Aorta (tissue), 5 donors: ENCODE measurements around the gene APMAP. TPM values are rescaled to one million over a fixed set of nuclear protein-coding genes. Genes with fewer than 3 reads are reported as not detected.

ENCODE experiments used
- ATAC-seq: fragments of 200-7000 bp; cut with Tn5 transposase; one replicate; pipeline ENCODE4 v1.9.1; 2022; ENCODE audit warnings: moderate library complexity; ENCODE audit not compliant: low FRiP score
- DNase-seq, 2 donors: peaks; one replicate each; pipeline ENCODE4 v3.0.0-alpha.2; 2020
- H3K27ac ChIP-seq, 2 donors: one replicate each; pipeline ENCODE4 v1.5.1; 2013; ENCODE audit warnings: low read length in 2 of 2, mild to moderate bottlenecking in 2 of 2, moderate library complexity in 2 of 2, control low read depth in 1 of 2, inconsistent platforms in 1 of 2, low read depth in 1 of 2
- H3K27me3 ChIP-seq, 2 donors: one replicate each; pipeline ENCODE4 v1.6.1; 2013; ENCODE audit warnings: control low read depth in 1 of 2, low read length in 1 of 2, mild to moderate bottlenecking in 1 of 2, moderate library complexity in 1 of 2; ENCODE audit not compliant: insufficient read depth in 2 of 2, control insufficient read depth in 1 of 2
- H3K36me3 ChIP-seq, 2 donors: one replicate each; pipeline ENCODE4 v1.6.1; 2013; ENCODE audit warnings: control low read depth in 1 of 2, low read length in 1 of 2, mild to moderate bottlenecking in 1 of 2; ENCODE audit not compliant: insufficient read depth in 2 of 2, control insufficient read depth in 1 of 2
- H3K4me1 ChIP-seq, 2 donors: one replicate each; pipeline ENCODE4 v1.6.1; 2013; ENCODE audit warnings: low read length in 2 of 2, control low read depth in 1 of 2, mild to moderate bottlenecking in 1 of 2, moderate library complexity in 1 of 2; ENCODE audit not compliant: insufficient read depth in 2 of 2, control insufficient read depth in 1 of 2
- H3K4me3 ChIP-seq, 2 donors: one replicate each; pipeline ENCODE4 v1.5.1; 2013; ENCODE audit warnings: low read length in 2 of 2, control low read depth in 1 of 2, mild to moderate bottlenecking in 1 of 2
- H3K9me3 ChIP-seq: one replicate; pipeline ENCODE4 v1.6.1; 2013; ENCODE audit warnings: mild to moderate bottlenecking, low read length; ENCODE audit not compliant: control insufficient read depth
- WGBS, 2 donors: extraction: QIAGEN DNeasy Blood & Tissue Kit; methylation state at CpG; one replicate each; pipeline ENCODE4 v1.1.7; 2013; 5-methylcytosine and 5-hydroxymethylcytosine counted together
- intact Hi-C, 2 donors: fragments of 100-400 bp; cut with DNase I; formaldehyde crosslinking; loops; one replicate each; pipeline versions ENCODE4 v1.14.2 to v1.15.0; 2022
- polyA plus RNA-seq, 2 donors: library from polyadenylated mRNA; stranded (reverse); fragments of 200-250 nt; gene quantifications; one replicate each; pipeline ENCODE4 v1.2.3, GENCODE V29; 2013
- total RNA-seq, 2 donors: library from RNA; stranded (reverse); fragmentation: NEBNext Ultra II Directional; extraction: Animal tissue kit (Norgen Biotek cat#: 25700); gene quantifications; one replicate each; pipeline ENCODE4 v1.2.1, GENCODE V29; 2021
- donor health status: healthy with polysubstance abuse.
- donor health status: Bipolar disorder and iron deficiency.
- donor health status: DM: no; HTN: no; CAD: no.
- donor health status: DM: no; HTN: no; CAD: no.
- donor health status: DM: yes; HTN: yes; CAD: no.

The APMAP gene
- total and polyA plus RNA-seq, 4 donors: 23.4 to 54.1 (median 40.8) TPM

DNA sequence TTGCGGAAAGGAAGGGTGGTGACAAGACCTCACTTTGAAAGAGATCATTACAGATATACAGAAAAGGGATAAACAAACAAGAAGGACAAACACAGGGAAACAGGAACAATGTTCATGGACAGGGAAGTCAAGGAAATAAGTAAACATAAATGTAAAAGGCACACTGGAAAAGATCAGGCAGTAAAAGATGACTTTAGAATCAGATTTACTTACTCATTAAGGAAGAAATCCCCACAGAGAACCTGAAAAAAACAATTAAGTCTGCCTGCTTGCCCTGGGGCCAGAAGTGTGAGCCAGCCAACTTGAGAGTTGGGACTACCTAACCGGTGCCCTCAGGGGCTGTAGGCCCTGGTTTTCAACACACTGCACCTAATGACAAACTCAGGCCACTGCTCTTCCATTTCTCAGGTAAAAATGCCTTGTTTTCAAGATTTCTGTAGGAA is 1.7 kb downstream of the APMAP start:
- Histone ChIP-seq H3K4me1 (no peaks in the 10 kb centered on the region), H3K27ac (no peak overlapping the region), H3K4me3 (no peak overlapping the region), H3K36me3 (no peaks in the 10 kb centered on the region), H3K27me3 (no peaks in the 10 kb centered on the region), H3K9me3 (no peaks in the 10 kb centered on the region)
- ATAC-seq: no peak
- no peak for DNase-seq
- 95 to 99% methylated on average over 2 of the region's 2 CpGs for whole genome bisulfite sequencing, 2 donors
- intact Hi-C loops: loop anchor here (5.0 to 10.0 kb wide), 4 partner anchors 206 to 406 kb away; partner anchors contain the start of gene ENTPD6 (in 2 of the 2)

DNA sequence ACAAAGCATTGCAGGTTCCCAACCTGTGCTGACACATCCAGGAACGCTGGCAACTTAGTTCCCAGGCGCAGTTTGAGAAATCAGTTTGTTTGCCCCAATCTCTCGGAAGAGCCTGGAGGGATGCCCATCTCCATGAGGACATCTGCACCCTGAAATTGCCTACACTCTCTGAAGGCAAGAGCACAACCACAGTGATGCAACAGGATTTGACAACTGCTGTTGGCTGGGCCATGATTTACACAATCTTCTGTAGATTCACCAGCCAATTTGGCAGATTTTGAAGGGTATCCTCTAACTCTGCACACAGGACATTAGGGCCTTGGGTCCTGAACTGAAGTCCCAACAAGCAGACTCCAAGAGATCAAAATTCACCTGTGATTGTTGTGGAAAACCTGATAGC is 3.4 kb downstream of the APMAP start:
- Histone ChIP-seq H3K9me3 (no peaks in the 10 kb centered on the region), H3K4me3 (no peak overlapping the region), H3K27ac (no peak overlapping the region), H3K4me1 (no peaks in the 10 kb centered on the region), H3K27me3 (no peaks in the 10 kb centered on the region), H3K36me3 (no peaks in the 10 kb centered on the region)
- intact Hi-C loops: no loop called here
- ATAC-seq (no peak), DNase-seq (no peak)
- 89 to 92% methylated on average over 3 of the region's 3 CpGs for WGBS, 2 donors

DNA sequence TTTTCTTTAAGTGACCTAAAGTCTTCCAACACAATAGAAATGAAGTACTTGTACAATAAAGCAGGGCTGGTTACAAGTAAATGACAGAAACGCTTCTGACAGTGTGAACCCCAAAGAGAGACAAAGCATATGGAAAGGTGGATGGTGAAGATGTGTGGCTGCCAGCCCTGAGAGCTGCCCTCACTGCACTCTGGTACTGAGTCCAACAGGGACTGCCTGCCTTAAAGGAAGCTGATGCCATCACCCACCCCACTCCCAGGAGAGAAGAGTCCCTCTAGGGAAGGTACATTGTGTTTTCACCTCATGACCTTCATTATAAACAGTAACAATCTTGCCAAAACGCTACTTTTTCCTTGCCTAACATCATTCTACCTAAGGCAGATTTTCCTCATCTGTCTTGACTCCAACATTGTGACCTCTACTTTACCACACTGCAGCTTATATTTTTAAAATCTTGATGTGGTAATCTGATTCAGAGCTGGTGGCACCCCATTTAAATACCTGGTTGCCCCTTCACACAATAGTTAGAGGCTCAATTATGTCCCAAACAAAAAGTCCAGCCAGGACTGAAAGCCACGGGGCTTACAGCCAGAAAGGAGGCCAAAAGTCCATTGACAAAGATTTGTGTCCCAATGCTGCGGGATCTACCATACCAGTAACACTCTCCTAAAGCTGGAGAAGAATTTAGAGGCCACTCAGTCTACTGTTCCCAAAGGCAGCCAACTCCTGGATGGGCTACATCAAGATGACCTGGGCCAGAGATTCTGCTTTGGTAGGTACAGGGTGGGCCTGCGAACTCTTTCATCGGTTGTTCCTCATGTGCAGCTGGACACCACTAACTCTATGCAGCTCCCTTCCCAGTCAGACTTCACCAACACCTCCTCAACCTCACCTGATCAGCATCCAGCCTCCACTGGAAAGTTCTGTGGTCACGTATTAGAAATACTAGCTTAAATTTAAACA is 4.4 kb downstream of the APMAP start:
- DNase-seq (no peak), ATAC-seq (no peak)
- H3K9me3 ChIP-seq: no peaks in the 10 kb centered on the region
- H3K4me1 ChIP-seq: no peaks in the 10 kb centered on the region
- no peaks in the 10 kb centered on the region for H3K36me3 ChIP-seq
- WGBS, 2 donors: 91 to 92% methylated on average over 7 of the region's 7 CpGs
- intact Hi-C loops: no loop called here
- no peak overlapping the region for H3K27ac ChIP-seq
- no peaks in the 10 kb centered on the region for H3K27me3 ChIP-seq
- no peak overlapping the region for H3K4me3 ChIP-seq

DNA sequence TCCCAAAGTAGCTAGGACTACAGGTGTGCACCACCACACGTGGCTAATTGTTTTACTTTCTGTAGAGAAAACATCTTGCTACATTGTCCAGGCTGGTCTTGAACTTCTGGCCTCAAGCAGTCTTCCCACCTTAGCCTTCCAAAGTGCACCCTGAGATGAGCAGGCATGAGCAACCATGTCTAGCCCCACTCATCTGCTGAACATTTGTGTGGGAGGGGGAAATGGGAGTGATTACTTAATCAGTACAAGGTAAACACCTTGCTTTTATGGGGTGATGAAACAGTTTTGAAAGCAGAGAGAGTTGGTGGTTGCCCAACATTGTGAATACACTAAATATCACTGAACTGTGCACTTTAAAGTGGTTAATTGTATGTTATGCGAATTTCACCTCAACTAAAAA is 5.3 kb downstream of the APMAP start:
- 90% methylated on average over 2 of the region's 2 CpGs for WGBS, 2 donors
- Histone ChIP-seq H3K4me1 (no peaks in the 10 kb centered on the region), H3K27ac (no peak overlapping the region), H3K27me3 (no peaks in the 10 kb centered on the region), H3K9me3 (no peaks in the 10 kb centered on the region), H3K4me3 (no peak overlapping the region), H3K36me3 (no peaks in the 10 kb centered on the region)
- DNase-seq: no peak
- no peak for ATAC-seq
- intact Hi-C loops: no loop called here

DNA sequence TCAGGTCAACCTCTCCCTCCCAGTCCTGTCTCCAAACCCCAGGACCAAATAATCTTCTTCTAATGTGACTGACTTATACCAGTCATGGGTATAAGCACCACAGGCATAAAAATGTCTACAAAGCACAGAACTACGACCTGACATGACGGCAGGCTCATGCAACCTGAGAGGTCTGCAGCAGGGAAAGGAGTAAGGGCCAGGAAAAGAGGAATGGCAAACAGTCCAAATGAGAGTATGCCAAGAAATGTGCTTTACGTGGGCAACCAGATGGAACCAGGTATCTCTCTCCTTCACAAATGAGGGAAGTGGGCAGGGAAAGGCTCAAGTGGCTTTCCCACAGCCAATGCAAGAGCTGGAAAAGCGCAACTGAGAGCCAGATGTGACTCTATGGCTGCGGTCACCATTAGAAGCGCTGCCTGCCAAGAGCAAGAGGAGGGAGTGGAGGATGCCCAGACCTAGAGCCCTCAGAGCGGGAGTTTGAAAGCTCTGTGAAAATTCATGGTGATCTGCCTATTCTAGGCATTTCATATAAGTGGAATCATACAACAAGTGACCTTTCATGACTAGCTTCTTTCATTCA is 6.0 kb downstream of the APMAP start:
- Histone ChIP-seq H3K36me3 (no peaks in the 10 kb centered on the region), H3K4me1 (no peaks in the 10 kb centered on the region), H3K27ac (no peak overlapping the region), H3K9me3 (no peaks in the 10 kb centered on the region), H3K4me3 (no peak overlapping the region), H3K27me3 (no peaks in the 10 kb centered on the region)
- DNase-seq: no peak
- WGBS, 2 donors: 91 to 95% methylated on average over 7 of the region's 7 CpGs
- intact Hi-C loops: no loop called here
- ATAC-seq: no peak

DNA sequence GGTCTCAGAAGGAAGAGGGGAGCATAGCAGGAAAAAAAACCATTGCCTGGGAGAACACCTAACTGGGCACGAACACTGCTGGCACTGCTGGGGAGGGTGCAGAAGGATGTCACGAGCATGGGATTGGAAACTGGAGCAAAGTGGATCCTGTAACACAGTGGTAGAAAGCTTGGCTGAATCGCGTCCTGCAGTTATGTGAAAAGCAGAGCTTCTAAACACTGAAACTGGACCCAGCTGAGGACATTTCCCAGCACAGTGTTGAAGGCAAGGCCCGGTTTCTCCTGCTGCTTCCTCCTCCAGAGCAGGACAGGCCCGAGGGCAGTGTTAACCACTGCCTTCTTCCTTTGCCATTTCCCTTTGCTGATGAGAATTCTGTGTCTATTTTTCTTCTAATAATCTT is 6.7 kb downstream of the APMAP start:
- no peaks in the 10 kb centered on the region for H3K36me3 ChIP-seq
- H3K27ac ChIP-seq: no peak overlapping the region
- intact Hi-C loops: no loop called here
- H3K27me3 ChIP-seq: no peaks in the 10 kb centered on the region
- H3K4me1 ChIP-seq: no peaks in the 10 kb centered on the region
- DNase-seq: no peak
- no peak for ATAC-seq
- no peaks in the 10 kb centered on the region for H3K9me3 ChIP-seq
- WGBS, 2 donors: 70 to 74% methylated on average over 6 of the region's 6 CpGs
- no peak overlapping the region for H3K4me3 ChIP-seq

DNA sequence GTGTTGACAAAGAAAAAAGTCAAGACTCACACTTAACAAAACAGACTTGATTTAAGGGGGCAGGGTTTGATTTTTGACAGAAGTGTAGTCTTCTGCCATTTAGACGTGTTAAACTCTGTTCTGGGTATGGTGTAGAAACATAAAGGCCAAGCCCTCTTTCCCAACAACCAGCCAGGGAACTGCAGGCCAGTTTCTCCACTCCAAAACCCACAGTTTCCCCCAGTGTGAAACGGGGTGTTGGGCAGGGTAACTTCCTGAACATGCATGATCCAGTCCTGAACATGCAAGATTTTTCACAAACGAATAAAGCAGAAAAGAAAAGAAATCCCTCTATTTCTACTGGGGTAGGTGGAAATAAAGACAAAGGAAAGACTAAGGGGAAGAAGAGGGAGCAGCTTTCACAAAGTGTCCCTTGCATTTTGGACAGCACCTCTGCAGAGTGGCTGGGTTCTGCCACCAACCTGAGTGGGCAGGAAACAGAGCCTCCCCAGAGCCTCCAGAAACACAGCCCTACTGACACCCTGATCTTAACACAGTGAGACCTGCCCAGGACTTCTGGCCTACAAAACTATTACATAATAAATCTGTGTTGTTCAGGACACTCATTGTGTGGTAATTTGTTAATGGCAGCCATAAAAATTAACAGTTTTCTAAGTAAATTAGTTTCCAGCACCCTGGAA is 7.5 kb downstream of the APMAP start:
- H3K4me1 ChIP-seq: no peaks in the 10 kb centered on the region
- DNase-seq (no peak), ATAC-seq (no peak)
- H3K36me3 ChIP-seq: no peaks in the 10 kb centered on the region
- intact Hi-C loops: no loop called here
- WGBS, 2 donors: 67 to 79% methylated on average over 3 of the region's 3 CpGs
- H3K9me3 ChIP-seq: no peaks in the 10 kb centered on the region
- H3K4me3 ChIP-seq: no peak overlapping the region
- no peak overlapping the region for H3K27ac ChIP-seq
- H3K27me3 ChIP-seq: no peaks in the 10 kb centered on the region

DNA sequence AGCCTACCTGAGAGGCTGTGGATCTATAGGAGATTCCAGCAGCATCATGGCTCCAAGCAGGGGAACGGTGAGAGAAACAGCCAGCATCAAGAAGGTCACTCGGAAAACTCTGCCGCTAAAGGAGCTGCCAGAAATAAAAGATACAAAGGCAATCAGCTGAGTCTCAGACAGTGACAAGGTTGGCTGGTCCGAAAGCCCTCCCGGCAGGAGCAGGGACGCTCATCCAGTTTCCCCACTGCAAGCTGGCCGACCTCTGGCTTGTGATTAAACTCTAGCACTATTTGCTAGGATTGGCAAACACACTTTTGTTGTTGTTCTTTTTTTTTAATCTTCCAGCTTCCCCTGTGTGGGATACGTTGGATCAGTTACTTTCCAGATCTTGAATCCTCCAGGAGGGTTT is 8.7 kb downstream of the APMAP start:
- Histone ChIP-seq H3K27ac (no peak overlapping the region), H3K36me3 (no peaks in the 10 kb centered on the region), H3K4me1 (no peaks in the 10 kb centered on the region), H3K27me3 (no peaks in the 10 kb centered on the region), H3K4me3 (no peak overlapping the region), H3K9me3 (no peaks in the 10 kb centered on the region)
- 88% methylated on average over 8 of the region's 8 CpGs for WGBS, 2 donors
- ATAC-seq: no peak
- intact Hi-C loops: no loop called here
- no peak for DNase-seq
